IPS-15b (cell line): ENCODE results near the gene GBGT1.
"Not testable (repeated sequence)": the region's sequence is repeated elsewhere in the genome, so short reads cannot be mapped to it uniquely, and the experiment has no call there.

Experiments used
- H3K27me3 ChIP-seq: one replicate; pipeline ENCODE4 v1.6.1; 2013; ENCODE audit warnings: low read length; ENCODE audit not compliant: control insufficient read depth, insufficient read depth
- H3K36me3 ChIP-seq: one replicate; pipeline ENCODE4 v1.6.1; 2013; ENCODE audit warnings: low read length; ENCODE audit not compliant: control insufficient read depth, insufficient read depth
- H3K4me1 ChIP-seq: one replicate; pipeline ENCODE4 v1.6.1; 2013; ENCODE audit warnings: mild to moderate bottlenecking, low read length; ENCODE audit not compliant: control insufficient read depth, insufficient read depth
- H3K4me3 ChIP-seq: one replicate; pipeline ENCODE4 v1.5.1; 2013; ENCODE audit warnings: low read depth, low read length
- H3K9ac ChIP-seq: one replicate; pipeline ENCODE4 v1.6.1; 2013; ENCODE audit warnings: low read depth, mild to moderate bottlenecking, low read length
- H3K9me3 ChIP-seq: one replicate; pipeline ENCODE4 v1.6.1; 2013; ENCODE audit warnings: mild to moderate bottlenecking, low read length; ENCODE audit not compliant: control insufficient read depth, insufficient read depth

The GBGT1 gene

GRCh38 chr9:133169687-133170086, 6.0 kb upstream of the GBGT1 start:
- H3K9ac ChIP-seq, H3K36me3 ChIP-seq, H3K27me3 ChIP-seq, H3K4me1 ChIP-seq, H3K4me3 ChIP-seq, H3K9me3 ChIP-seq: not testable (repeated sequence)

GRCh38 chr9:133169102-133169501, 5.4 kb upstream of the GBGT1 start:
- no peaks in the 10 kb centered on the region for H3K36me3 ChIP-seq

DNA sequence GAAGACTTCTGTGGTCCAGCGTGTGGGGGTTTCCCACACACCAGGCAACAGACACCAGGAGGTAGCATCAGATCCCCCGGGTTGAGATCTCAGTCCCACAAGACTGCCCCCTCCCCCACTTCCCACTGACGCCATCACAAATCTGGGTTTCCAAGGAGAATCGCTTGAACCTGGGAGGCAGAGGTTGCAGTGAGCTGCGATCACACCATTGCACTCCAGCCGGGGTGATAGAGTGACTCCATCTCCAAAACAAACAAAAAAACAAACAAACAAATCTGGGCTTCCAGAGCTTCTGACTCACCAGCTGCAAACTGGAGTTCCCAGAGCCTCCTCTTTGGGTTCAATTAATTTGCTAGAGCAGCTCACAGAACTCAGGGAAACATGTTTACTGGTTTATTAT, 4.7 kb upstream of the GBGT1 start:
- Histone ChIP-seq H3K27me3 (peaks cover 6% of the 10 kb centered on the region), H3K9me3 (no peaks in the 10 kb centered on the region)

More at GRCh38 chr9:133169102-133169501, 5.4 kb upstream of the GBGT1 start:
- H3K9ac ChIP-seq = no peak overlapping the region
- no peaks in the 10 kb centered on the region for H3K4me1 ChIP-seq
- H3K27me3 ChIP-seq = peaks cover 6% of the 10 kb centered on the region
- H3K4me3 ChIP-seq = no peak overlapping the region
- no peaks in the 10 kb centered on the region for H3K9me3 ChIP-seq

GRCh38 chr9:133167769-133168168, 4.1 kb upstream of the GBGT1 start:
- Histone ChIP-seq H3K36me3 (no peaks in the 10 kb centered on the region), H3K4me1 (no peaks in the 10 kb centered on the region), H3K9me3 (no peaks in the 10 kb centered on the region), H3K27me3 (peaks cover 7% of the 10 kb centered on the region), H3K4me3 (no peak overlapping the region), H3K9ac (no peak overlapping the region)

More for the DNA sequence above, 4.7 kb upstream of the GBGT1 start:
- H3K36me3 ChIP-seq = no peaks in the 10 kb centered on the region
- H3K4me1 ChIP-seq = no peaks in the 10 kb centered on the region
- H3K9ac ChIP-seq = no peak overlapping the region
- no peak overlapping the region for H3K4me3 ChIP-seq

DNA sequence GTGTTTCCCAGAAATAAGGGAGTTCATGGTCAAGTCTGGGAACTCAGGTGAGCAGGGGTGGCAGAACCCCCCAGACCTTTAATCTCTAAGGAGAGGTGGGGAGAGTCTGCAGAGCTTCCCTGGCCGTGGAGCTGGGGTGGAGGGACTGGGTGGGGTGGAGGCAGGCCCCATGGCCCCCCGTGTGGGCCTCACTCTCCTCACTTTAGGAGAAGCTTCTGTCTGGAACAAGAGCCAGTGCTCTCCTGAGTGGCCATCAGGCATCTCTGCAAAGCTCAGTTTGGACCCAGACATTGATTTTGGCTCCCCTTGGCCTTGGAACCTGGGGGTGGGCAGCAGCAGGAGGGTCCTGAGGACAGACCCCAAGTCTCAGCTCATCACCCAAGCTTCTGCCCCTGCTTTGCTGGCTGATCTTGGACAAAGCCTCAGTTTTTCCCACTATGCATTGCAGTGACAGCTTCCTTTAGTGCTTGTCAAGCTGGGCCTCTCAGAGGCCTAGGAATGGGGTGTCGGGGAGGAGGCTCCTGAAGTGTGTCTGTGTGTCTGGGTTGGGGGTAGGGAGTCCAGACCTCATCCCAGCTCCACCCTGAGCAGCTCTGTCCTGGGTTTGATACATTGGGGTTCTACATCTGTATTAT, 3.5 kb upstream of the GBGT1 start:
- Histone ChIP-seq H3K27me3 (peaks cover 13% of the 10 kb centered on the region), H3K9ac (no peak overlapping the region), H3K4me1 (no peaks in the 10 kb centered on the region), H3K36me3 (no peaks in the 10 kb centered on the region), H3K9me3 (no peaks in the 10 kb centered on the region), H3K4me3 (no peak overlapping the region)

DNA sequence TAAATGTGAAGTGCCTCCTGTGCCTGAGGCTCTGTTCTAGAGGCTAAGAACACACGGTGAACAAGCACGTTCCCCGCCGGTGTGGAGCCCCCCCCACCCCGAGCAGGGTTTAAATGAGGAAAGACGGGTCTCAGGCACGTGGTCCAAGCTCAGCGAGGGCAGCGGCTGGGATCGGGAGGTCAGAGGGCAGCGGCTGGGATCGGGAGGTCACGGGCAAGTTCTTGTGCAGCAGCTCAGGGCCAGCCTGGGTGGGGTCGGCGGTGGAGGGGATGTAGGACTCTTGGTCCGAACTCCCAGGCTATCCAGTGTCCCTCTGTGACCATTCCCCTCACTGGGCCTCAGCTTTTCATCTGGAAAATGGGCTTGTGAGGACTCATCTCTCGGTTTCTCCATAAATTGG, 2.7 kb upstream of the GBGT1 start:
- Histone ChIP-seq H3K27me3 (peaks cover 13% of the 10 kb centered on the region), H3K36me3 (peaks cover 4% of the 10 kb centered on the region), H3K9ac (no peak overlapping the region), H3K4me3 (no peak overlapping the region), H3K9me3 (no peaks in the 10 kb centered on the region), H3K4me1 (no peaks in the 10 kb centered on the region)

- no peak overlapping the region for H3K4me3 ChIP-seq
- H3K9me3 ChIP-seq = no peaks in the 10 kb centered on the region
- peaks cover 5% of the 10 kb centered on the region for H3K36me3 ChIP-seq
- H3K27me3 ChIP-seq = peaks cover 13% of the 10 kb centered on the region
- no peaks in the 10 kb centered on the region for H3K4me1 ChIP-seq
- no peak overlapping the region for H3K9ac ChIP-seq
These were observed 1.7 kb upstream of the GBGT1 start for GRCh38 chr9:133165452-133165730.

GRCh38 chr9:133164191-133164590, 477 bp upstream of the GBGT1 start:
- Histone ChIP-seq H3K9me3 (no peaks in the 10 kb centered on the region), H3K36me3 (peaks cover 5% of the 10 kb centered on the region), H3K9ac (no peak overlapping the region), H3K4me3 (peak overlapping the region; percentile 65), H3K4me1 (no peaks in the 10 kb centered on the region), H3K27me3 (peaks cover 13% of the 10 kb centered on the region)

DNA sequence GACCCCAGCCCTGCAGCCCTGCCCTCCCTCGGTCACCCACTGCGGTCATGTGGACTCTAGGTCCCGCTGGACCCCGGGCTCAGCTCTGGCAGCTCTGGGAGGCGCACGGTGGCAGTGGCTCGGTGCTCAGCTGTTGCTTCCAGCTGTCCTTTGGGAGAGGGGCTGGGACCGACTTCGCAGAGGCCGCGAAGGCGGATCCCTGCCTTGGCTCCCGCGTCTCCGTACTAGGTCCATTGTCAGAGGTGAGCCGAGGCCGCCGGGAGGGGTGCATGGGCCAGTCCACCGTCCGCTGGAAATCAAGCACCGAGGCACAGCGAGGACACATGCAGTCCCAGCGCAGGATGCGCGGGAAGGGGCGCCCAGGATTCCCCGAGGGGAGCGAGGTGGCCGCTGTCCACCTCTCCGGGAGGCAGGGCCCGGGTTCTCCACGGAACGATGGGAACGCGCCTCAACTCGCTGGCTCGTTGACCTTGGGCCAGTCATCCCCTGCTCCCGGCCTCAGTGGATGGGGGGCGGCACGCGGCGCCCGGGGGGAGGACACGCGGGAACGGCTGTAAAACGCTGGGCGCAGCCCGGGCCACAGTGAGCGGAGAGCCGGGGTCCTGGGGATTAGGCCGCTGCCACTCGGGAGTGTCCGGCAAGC, 732 bp downstream of the GBGT1 start:
- Histone ChIP-seq H3K9ac (no peak overlapping the region), H3K4me3 (peak overlapping the region; percentile 65), H3K36me3 (peaks cover 5% of the 10 kb centered on the region), H3K27me3 (peaks cover 13% of the 10 kb centered on the region), H3K4me1 (no peaks in the 10 kb centered on the region), H3K9me3 (no peaks in the 10 kb centered on the region)

- H3K9ac ChIP-seq = no peak overlapping the region
- peaks cover 13% of the 10 kb centered on the region for H3K27me3 ChIP-seq
- no peaks in the 10 kb centered on the region for H3K4me1 ChIP-seq
- peaks cover 5% of the 10 kb centered on the region for H3K36me3 ChIP-seq
- no peak overlapping the region for H3K4me3 ChIP-seq
- no peaks in the 10 kb centered on the region for H3K9me3 ChIP-seq
These were observed 2.2 kb downstream of the GBGT1 start for GRCh38 chr9:133161547-133161950.

GRCh38 chr9:133160742-133161546, 2.8 kb downstream of the GBGT1 start:
- no peak overlapping the region for H3K9ac ChIP-seq
- no peaks in the 10 kb centered on the region for H3K9me3 ChIP-seq
- H3K27me3 ChIP-seq = peaks cover 13% of the 10 kb centered on the region
- no peaks in the 10 kb centered on the region for H3K4me1 ChIP-seq
- no peak overlapping the region for H3K4me3 ChIP-seq
- peaks cover 5% of the 10 kb centered on the region for H3K36me3 ChIP-seq

DNA sequence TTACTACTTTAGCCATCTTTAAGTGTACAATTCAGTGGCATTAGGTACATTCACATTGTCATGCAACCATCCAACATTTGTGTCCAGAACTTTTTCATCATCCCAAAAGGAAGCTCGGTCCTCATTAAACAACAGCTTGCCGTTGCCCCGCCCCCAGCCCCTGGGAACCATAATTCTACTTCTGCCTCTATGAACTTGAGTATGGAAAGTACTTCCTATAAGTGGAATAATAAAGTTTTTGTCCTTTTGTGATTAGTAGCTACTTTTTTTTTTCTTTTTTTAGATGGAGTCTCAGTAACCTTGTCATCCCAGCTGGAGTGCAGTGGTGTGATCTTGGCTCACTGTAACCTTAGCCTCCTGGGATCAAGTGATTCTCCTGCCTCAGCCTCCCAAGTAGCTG, 5.0 kb downstream of the GBGT1 start:
- H3K9ac ChIP-seq = no peak overlapping the region
- no peaks in the 10 kb centered on the region for H3K9me3 ChIP-seq
- H3K4me3 ChIP-seq = no peak overlapping the region
- no peaks in the 10 kb centered on the region for H3K4me1 ChIP-seq
- H3K36me3 ChIP-seq = peaks cover 11% of the 10 kb centered on the region
- H3K27me3 ChIP-seq = peaks cover 7% of the 10 kb centered on the region
